HL-60/S4 treated with retinoic acid at 250 ng/mL for 4 days and 3 days (cell line): ENCODE data around the gene OR5I1.
"Not testable (repeated sequence)": the region's sequence is repeated elsewhere in the genome, so short reads cannot be mapped to it uniquely, and the experiment has no call there.

Experiments used
- in situ Hi-C: fragments of 300-500 bp; cut with MboI; formaldehyde crosslinking; loops from 2 replicates; pipeline ENCODE4 v1.7.0; 2022; ENCODE audit warnings: low sequenced_read_pairs

Gene OR5I1

DNA sequence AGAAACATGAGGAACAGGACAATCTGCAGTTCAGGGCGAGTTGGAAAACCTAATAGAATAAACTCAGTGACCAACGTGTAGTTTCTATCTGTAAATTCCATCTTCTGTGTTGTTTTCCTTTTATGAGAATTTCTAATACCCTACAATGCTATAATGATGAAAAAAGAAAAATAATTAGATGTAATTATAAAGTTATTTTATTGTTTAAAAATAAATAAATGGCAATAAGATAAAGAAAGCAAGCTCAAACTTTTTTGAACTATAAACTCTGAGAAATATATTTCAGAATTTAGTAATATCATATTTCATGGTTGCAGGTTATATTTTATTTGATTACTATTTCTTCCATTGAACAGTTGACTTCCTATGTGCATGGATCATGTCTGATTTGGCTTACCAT is at the start of gene OR5I1:
OR5I1 (minus strand) TSS at position 101 of the 400 bp plus-strand sequence; CDS start at position 101, 0 bp downstream.
- in situ Hi-C loops, result no loop called here

DNA sequence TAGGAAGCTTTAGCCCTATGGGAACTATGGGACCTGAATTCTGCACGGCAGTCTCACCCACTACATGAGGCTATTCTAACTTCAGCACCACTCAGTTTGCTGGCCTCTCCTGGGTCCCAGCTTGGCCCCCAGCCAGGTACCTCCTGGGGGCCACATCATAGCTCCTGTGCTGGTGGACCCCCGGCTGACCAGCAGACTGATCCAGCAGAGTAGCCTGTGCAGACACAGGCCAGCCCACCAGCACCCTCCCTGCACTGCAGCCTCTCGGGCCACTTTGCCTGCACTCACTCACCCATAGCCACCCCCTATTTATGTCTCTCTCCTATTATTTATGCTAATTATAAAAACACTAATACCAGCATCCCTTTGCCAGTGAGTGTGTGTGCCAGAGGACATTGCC is 34.7 kb upstream of the OR5I1 start:
- in situ Hi-C loops, result no loop called here

DNA sequence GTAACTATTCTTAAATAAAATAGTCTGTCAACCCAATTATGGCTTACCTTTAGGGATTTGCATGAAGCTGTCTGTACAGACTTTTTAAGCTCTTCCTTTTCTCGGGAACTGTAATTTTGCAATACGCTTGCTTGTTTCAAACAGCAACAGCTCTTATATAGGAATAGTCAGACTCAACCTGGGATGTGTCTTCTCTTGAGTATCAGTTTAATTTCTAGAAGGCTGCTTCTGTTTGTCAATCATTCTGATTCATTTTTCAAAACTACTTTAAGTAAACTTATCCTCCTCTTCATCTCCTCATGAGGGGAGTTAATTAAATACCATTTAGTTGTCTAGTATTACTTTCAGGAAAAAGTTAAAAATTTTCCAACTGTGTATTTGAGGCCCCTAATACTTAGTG is 33.6 kb upstream of the OR5I1 start, which contains the start of gene OR10AG1:
OR10AG1 (minus strand) TSS at position 101 of the 400 bp plus-strand sequence; CDS start at position 63, 38 bp downstream.
- in situ Hi-C loops, result no loop called here

DNA sequence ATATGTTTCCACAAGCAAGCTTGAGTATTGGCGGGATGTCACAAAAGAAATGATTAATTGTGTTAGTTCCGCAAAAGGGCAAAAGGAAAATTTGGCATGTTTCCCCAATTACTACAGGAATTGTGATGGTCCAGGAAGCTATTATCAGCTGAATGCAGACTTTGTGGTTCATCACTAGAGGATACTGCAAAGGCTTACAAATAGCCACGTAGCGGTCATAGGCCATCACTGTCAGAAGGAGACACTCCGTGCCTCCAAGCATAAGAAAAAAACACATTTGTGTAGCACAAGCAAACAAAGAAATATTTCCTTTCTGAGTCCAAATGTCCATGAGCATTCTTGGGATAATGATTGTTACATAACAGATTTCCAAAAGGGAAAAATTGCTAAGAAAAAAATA is 31.7 kb upstream of the OR5I1 start:
- in situ Hi-C loops, result no loop called here

DNA sequence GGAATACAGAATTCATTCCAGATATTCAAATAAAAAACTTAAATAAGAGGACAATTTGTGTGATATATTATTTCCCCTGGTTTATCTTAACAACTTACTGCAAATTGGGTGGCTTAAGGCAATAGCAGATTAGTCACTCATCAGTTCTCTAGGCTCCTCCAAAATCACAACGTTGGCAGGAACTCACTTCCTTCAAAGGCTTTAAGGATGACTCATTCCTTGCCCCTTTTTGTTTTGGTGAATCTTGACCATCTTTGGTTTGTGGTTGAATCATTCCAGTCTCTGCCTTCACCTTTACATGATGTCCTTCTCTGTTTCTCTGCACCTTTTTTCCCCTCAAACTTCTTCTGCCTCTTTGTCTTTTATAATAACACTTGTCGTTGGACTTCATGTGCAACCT is 30.2 kb upstream of the OR5I1 start:
- in situ Hi-C loops, result no loop called here

DNA sequence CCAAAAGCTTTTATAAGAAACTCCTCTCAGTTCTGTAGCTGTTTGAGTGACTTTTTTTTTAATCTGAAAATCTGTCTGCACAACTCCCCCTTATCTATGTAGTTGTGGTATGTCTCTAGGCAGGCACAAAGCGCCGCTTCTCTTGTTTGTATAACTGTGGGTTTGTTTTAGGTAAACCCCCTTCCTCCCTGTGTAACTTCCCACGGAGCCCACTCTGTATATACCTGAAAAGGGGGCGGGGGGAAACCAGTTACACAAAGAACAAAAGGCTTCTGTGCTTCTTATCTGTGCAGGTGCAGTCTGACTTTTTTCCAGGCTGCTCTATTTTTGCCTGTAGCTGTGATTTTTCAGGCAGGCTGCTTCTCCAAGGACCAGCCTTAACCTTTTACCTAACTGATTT is 20.3 kb upstream of the OR5I1 start:
- in situ Hi-C loops, result no loop called here

DNA sequence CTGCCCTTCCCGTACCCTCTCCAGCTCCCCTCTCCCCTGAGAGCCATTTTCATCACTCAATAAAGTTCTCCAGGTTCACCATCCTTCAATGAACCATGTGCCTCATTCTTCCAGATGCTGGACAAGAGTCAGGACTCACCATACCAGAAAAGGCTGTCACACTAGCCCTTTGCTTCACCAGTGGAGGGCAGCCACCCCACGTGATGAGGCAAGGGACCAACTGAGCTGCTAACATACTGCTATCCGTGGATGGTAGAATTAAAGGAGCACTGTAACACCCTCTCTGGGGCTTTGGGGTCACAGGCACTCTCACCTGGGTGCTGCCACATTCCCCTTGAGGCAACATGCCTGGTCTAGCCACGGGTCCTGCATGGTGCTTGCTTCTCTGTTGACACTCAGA is 13.1 kb upstream of the OR5I1 start:
- in situ Hi-C loops, result no loop called here

DNA sequence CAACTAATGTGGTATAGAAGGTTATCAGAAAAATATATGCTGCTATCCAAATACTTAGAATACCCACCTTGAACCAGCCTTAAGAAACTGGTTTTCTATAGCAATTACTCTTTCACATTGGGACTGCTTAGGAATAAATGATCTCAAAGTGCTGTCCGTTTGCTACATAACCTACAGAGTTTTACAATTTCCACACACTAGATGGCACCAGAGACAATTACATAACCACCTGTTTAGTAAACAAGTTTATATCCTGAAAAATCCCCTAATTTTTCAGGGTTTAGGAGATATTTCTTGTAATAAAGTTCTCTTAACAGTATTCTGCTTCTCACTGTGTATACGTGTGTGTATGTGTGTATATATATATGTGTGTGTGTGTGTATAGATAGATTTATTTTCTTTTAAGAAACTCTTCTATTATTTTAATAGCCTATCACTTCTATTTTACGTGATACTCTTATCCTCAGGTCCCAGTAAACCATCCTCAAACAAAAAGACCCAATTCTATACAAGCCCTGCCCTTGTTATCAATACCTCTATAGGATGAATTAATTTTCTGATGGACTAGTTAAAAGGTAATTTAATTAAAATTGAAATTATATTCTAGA is 6.7 kb upstream of the OR5I1 start:
- in situ Hi-C loops, result no loop called here

DNA sequence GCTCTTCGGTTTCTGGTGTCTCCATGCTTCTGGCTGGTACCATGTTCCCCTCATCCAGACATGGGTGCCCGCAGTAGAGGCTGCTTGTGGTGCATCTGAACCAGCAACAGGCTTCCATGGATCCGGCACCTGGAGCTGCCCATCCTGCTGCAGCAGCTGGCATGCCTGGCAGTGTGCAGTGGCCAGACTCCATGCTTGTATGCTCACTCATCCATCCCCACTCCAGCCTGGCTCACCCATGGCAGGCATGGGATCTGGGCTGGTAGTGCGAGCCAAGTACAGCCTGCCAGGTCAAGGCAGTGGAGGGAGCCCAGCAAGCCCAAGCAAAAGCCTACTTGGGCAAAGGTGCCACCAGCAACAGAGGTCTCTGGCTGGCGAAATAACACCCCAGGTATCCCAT is 15.7 kb downstream of the OR5I1 start:
- in situ Hi-C loops, result no loop called here

DNA sequence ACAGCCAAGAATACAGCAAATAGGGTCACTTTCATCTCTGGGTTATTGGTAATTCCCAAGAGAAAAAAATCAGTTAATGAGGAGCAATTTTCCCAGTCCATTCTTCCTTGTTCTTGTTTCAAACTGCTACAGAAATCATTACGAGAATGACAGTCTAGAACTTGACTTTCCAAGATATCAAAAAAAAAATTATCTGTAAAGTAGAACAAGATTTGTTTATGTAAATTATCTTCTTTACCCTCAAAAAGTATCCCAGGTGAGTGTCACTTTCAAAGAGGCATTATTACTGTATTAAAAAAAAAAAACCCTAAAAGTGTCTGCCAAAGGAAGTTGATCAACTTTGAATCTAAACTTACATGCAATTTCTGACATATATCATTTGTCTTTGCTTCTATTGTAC is 21.7 kb downstream of the OR5I1 start, which contains the start of gene OR5W2:
OR5W2 (minus strand) TSS at position 101 of the 400 bp plus-strand sequence; CDS start at position 101, 0 bp downstream.
- in situ Hi-C loops, result no loop called here

DNA sequence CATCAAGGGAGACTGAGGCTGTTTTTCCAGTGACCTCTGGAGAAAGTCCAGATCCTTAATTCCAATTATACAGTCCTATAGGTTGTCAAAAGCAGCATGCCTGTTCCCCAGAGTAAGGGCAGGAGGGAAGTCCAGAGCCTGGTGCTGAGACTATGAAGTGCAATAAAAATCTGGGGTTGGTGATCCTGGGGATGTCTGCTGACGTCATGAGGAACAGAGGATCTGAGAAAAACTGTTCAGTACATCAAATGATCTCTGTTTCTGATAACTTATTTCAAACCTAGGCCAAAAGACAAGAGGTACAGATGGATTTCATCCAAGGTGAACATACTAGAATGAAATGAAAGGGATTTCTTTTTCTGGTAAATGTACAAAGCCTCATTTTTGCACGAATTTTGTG is 33.9 kb downstream of the OR5I1 start:
- in situ Hi-C loops, result no loop called here

DNA sequence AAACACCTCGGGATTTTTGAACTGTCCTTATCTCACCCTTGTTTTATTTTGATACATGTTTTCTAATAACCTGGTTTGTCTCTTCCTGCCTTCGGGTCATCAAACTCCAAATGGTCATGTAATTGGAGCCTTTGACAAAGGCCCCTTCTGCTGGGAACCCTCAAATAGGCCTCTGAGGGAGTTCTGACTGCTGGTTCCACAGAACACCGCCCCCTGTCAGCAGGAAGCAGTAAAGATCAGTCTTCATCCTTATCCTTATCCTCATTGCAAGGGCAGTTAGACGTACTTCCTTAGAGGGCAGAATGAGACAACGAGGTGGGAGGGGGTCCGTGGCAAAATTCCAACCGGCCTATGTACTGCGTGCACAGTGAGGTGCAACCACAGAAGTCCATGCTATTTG is 41.0 kb downstream of the OR5I1 start:
- in situ Hi-C loops, result no loop called here

DNA sequence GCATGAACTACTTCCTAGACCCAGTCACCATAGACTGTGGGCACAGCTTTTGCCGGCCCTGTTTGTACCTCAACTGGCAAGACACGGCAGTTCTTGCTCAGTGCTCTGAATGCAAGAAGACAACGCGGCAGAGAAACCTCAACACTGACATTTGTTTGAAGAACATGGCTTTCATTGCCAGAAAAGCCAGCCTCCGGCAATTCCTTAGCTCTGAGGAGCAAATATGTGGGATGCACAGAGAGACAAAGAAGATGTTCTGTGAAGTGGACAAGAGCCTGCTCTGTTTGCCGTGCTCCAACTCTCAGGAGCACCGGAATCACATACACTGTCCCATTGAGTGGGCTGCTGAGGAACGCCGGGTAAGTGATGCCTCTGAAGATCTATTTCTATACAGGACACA is 50.7 kb downstream of the OR5I1 start:
- in situ Hi-C loops, result not testable (repeated sequence)
